ENCODE data around the gene UBE2QL1. TPM values are rescaled to one million over a fixed set of nuclear protein-coding genes. Genes with fewer than 3 reads are reported as not detected.

Gene UBE2QL1, protein sequence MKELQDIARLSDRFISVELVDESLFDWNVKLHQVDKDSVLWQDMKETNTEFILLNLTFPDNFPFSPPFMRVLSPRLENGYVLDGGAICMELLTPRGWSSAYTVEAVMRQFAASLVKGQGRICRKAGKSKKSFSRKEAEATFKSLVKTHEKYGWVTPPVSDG
- total RNA-seq (ENCODE audit: low replicate concordance): 5.6 and 6.9 TPM in 2 replicates
- long read RNA-seq, full-length matches to known transcripts: 13 of 15 reads
- long read RNA-seq, partial matches to known transcripts: 0 of 15 reads
- long read RNA-seq, other reads (novel, unspliced or antisense): 2 of 15 reads

DNA sequence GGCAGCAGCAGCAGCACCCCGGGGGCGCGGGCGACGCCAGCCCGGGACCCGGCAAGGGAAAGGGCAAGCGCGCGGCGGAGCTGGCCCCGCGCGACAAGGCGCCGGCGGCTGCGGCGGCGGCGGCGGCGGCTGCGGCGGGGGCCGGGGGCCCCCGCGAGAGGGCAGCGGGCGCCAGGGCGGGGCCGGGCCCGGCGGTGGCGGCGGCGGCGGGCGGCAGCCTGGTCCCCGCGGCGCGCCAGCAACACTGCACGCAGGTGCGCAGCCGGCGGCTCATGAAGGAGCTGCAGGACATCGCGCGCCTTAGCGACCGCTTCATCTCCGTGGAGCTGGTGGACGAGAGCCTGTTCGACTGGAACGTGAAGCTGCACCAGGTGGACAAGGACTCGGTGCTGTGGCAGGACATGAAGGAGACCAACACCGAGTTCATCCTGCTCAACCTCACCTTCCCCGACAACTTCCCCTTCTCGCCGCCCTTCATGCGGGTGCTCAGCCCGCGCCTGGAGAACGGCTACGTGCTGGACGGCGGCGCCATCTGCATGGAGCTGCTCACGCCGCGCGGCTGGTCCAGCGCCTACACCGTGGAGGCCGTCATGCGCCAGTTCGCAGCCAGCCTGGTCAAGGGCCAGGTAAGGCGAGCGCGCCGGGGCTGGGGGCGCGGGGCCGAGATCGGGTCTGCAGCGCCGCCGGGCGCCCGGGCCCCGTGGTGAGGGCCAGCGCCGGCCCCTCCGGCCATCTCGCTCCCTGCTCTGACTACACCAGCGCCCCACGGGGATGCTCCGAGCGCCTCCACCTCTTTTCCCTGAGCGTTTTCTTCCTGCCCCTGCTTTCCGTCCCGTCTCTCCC, at the start of gene UBE2QL1:
Gene UBE2QL1 (plus strand): TSS at position 238 of the 843 bp plus-strand sequence. CDS start 35 bp downstream, at position 273.
- H3K36me3 Mint-ChIP-seq: peaks cover 3% of the 10 kb centered on the region
- no peaks in the 10 kb centered on the region for H3K9me3 Mint-ChIP-seq
- no peak for DNase-seq (ENCODE audit: extremely low spot score, unreplicated experiment)
- H3K4me1 Mint-ChIP-seq (ENCODE audit: unreplicated experiment): no peaks in the 10 kb centered on the region
- H3K27ac Mint-ChIP-seq: peak within 1 kb of the TSS; percentile 41
- H3K4me3 Mint-ChIP-seq: peak within 1 kb of the TSS; percentile 91
- TF ChIP-seq, protein P1, sequence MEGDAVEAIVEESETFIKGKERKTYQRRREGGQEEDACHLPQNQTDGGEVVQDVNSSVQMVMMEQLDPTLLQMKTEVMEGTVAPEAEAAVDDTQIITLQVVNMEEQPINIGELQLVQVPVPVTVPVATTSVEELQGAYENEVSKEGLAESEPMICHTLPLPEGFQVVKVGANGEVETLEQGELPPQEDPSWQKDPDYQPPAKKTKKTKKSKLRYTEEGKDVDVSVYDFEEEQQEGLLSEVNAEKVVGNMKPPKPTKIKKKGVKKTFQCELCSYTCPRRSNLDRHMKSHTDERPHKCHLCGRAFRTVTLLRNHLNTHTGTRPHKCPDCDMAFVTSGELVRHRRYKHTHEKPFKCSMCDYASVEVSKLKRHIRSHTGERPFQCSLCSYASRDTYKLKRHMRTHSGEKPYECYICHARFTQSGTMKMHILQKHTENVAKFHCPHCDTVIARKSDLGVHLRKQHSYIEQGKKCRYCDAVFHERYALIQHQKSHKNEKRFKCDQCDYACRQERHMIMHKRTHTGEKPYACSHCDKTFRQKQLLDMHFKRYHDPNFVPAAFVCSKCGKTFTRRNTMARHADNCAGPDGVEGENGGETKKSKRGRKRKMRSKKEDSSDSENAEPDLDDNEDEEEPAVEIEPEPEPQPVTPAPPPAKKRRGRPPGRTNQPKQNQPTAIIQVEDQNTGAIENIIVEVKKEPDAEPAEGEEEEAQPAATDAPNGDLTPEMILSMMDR (conservative IDR thresholded peaks at IDR 0.05): no peak
- H3K27me3 Mint-ChIP-seq: peaks cover 69% of the 10 kb centered on the region

DNA sequence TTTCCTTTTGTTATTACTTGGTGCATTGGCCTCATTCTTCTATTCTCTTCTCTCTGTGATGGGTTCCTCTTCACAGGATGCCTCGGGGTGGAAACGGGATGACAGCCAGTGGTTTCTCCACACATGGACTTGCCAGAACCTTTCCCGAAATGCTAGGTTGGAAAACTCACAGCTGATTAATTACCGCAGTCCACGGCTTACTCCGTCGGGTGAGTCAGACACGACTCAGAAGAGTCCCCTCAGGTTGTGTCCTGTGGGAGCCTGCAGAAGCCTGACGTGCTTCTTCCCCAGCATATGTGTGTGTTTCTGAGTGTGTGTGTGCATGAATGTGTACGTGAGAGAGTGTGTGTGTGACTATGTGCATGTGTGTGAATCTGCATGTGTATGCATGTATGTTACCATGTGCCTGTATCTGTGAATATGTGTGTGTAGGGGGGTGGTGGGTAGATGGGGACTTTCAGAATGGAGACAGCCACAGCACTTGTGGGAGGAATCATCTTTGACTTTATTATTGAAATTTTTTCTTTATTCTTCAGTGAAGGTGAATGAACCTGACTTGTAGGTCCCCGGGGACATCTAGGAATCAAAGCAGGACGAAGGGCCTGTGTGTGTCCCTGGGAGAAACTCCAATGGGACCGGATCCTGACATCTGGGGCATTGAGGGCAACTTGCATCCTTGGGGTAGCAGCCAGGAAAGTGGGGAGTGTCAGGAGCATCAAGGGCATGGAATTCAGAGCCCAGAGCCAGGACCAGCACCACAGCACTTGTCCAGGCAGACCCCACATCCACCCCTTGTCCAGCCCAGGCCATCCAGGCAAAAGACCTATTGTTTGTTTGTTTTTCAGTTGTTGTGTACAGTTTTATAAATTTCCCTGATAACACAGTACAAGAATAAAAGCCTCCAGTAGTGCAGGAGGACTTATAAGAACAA, 48.4 kb upstream of the UBE2QL1 start:
- Mint-ChIP-seq H3K9me3 (no peaks in the 10 kb centered on the region), H3K27ac (no peak overlapping the region), H3K36me3 (no peaks in the 10 kb centered on the region), H3K27me3 (peaks cover 41% of the 10 kb centered on the region), H3K4me3 (no peak overlapping the region), H3K4me1 (ENCODE audit: unreplicated experiment) (no peaks in the 10 kb centered on the region)
- peak; percentile 51 for DNase-seq (ENCODE audit: extremely low spot score, unreplicated experiment)
- TF ChIP-seq, protein P1 (conservative IDR thresholded peaks at IDR 0.05): no peak

DNA sequence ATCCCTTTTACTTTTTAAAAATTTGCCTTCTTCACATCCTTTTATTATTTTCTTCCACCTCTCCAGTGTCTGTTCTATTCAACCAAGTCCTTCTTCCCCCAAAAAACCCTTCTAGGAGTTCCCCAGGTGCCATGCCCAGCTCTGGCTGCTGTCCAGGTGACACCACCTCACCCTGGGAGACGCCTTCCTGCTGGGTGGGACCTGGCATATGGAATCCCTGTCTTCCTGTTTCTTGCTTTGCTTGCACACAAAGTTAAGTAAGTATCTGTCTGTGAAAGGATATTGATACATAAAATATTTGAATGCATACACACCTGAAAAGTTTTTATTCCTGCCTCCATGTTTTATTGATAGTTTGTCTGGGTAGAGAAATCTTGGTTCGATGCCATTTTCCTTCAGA, 47.2 kb upstream of the UBE2QL1 start:
- Mint-ChIP-seq H3K27me3 (peaks cover 37% of the 10 kb centered on the region), H3K4me1 (ENCODE audit: unreplicated experiment) (no peaks in the 10 kb centered on the region), H3K9me3 (no peaks in the 10 kb centered on the region), H3K36me3 (no peaks in the 10 kb centered on the region), H3K4me3 (no peak overlapping the region), H3K27ac (no peak overlapping the region)
- TF ChIP-seq, protein P1 (conservative IDR thresholded peaks at IDR 0.05): no peak
- no peak for DNase-seq (ENCODE audit: extremely low spot score, unreplicated experiment)

DNA sequence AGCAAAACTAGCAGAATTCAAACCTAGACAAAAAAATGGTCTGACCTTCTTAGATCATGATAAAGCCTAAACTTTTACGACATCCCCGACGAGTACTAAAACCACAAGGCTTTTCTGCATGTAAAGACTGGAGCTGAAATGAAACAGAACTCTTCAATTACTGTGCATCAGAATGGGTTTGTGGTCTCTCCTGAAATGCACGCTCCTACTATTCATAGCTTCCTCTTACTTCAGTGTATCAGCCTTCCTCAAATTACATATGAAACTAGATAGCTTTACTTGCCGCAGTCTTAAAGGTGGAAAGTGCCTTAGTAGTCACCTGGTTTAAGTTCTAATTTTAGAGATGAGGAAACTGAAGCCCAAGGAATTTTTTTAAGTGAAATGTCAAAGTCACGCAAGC, 45.7 kb upstream of the UBE2QL1 start:
- Mint-ChIP-seq H3K4me1 (ENCODE audit: unreplicated experiment) (no peaks in the 10 kb centered on the region), H3K27me3 (peaks cover 47% of the 10 kb centered on the region), H3K27ac (no peak overlapping the region), H3K9me3 (no peaks in the 10 kb centered on the region), H3K4me3 (no peak overlapping the region), H3K36me3 (no peaks in the 10 kb centered on the region)
- TF ChIP-seq, protein P1 (conservative IDR thresholded peaks at IDR 0.05): no peak
- DNase-seq (ENCODE audit: extremely low spot score, unreplicated experiment): no peak

DNA sequence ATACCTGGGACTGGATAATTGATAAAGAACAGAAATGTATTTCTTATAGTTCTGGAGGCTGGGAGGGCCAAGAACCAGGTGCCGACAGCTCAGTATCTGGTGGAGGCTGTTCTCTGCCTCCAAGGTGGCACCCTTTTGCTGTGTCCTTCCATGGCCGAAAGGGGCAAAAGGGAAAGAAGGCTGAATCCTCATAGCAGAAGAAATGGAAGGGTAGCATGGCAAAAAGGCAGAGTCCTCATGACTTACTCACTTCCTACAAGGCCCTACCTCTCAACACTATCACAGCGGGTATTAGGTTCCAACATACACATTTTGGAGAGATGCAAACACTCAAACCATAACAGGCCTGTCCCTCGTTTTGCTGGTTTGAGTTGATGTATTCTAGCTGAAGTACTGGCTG, 45.2 kb upstream of the UBE2QL1 start:
- DNase-seq (ENCODE audit: extremely low spot score, unreplicated experiment): no peak
- TF ChIP-seq, protein P1 (conservative IDR thresholded peaks at IDR 0.05): no peak
- peaks cover 48% of the 10 kb centered on the region for H3K27me3 Mint-ChIP-seq
- no peaks in the 10 kb centered on the region for H3K4me1 Mint-ChIP-seq (ENCODE audit: unreplicated experiment)
- H3K9me3 Mint-ChIP-seq: no peaks in the 10 kb centered on the region
- H3K36me3 Mint-ChIP-seq: no peaks in the 10 kb centered on the region
- H3K4me3 Mint-ChIP-seq: no peak overlapping the region
- H3K27ac Mint-ChIP-seq: no peak overlapping the region

Data from type B pancreatic cell (in vitro differentiated cells).